ENCODE results near the gene GSX2. TPM values are rescaled to one million over a fixed set of nuclear protein-coding genes. Genes with fewer than 3 reads are reported as not detected.

Gene GSX2
- total and polyA plus RNA-seq, 2 of the 13 experiments (the other 11 are each of a cell fraction or from before 2014, with no cell fraction given) = not detected

DNA sequence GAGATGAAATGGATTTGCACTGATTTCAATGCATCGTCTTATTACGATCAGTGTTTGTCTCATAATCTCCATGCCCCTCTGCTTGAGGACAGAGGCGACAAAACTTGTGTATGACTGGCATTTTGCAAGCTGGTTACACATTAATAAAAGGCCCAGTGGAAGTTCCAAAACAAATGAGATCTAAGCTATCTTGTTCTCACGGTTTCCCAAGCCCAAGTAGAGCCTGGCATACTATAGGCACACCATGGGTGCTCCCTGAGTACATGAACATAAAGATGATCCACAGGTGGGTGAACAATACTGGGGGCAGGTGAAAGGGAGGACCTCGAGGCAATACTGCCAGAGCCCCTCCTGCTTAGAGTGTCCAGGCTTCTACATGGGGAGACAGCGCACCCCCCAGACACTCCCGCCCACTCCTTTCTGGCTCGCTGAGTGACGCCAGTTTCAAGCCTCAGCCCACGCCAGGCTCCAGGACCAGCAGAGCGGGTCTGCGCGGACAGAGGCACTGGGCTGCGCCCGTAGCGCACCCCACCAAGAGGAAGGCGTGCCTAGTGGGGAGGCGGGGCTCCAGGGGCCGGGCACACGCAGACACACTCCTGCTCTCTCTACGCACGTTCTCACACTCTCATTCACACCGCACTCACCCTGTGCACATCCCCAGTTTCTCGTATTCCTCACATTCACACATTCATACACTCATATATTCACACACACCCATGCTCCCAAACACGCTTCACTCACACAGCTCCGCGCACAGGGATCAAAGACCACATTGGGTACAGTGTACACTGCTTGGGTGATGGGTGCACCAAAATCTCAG is 8.9 kb upstream of the GSX2 start (continued):
- TF ChIP-seq KDM5A (IDR thresholded peaks at IDR 0.05; ENCODE audit: borderline replicate concordance, low read length) (no peak), SRY (CRISPR knock-in tag; IDR thresholded peaks at IDR 0.05) (no peak), ATF7 (IDR thresholded peaks at IDR 0.05) (no peak), ATF7 (CRISPR knock-in tag; IDR thresholded peaks at IDR 0.05) (no peak), ZNF691 (CRISPR knock-in tag; IDR thresholded peaks at IDR 0.05; ENCODE audit: borderline replicate concordance, low read depth) (no peak), PITX1 (CRISPR knock-in tag; IDR thresholded peaks at IDR 0.05) (no peak), NR1H2 (CRISPR knock-in tag; IDR thresholded peaks at IDR 0.05; ENCODE audit: borderline replicate concordance, low read depth) (no peak), ZNF672 (CRISPR knock-in tag; IDR thresholded peaks at IDR 0.05) (no peak), MATR3 (CRISPR knock-in tag; IDR thresholded peaks at IDR 0.05) (no peak), HDAC1 (CRISPR knock-in tag; IDR thresholded peaks at IDR 0.05) (no peak; the same call in none of the 2 replicates), ZNF496 (CRISPR knock-in tag; IDR thresholded peaks at IDR 0.05; ENCODE audit: insufficient replicate concordance) (no peak), ZNF354B (CRISPR knock-in tag; IDR thresholded peaks at IDR 0.05) (no peak; the same call in 1 of the 2 replicates), CREB1 (IDR thresholded peaks at IDR 0.05) (no peak), CREB1 (CRISPR knock-in tag; IDR thresholded peaks at IDR 0.05) (no peak), MIER2 (CRISPR knock-in tag; IDR thresholded peaks at IDR 0.05) (no peak), KAT8 (CRISPR knock-in tag; IDR thresholded peaks at IDR 0.05) (no peak), AGO2 (optimal IDR thresholded peaks at IDR 0.05; ENCODE audit: low read depth, low read length) (no peak), ZKSCAN1 (IDR thresholded peaks at IDR 0.05; ENCODE audit: low read length) (no peak), ZNF263 (CRISPR knock-in tag; IDR thresholded peaks at IDR 0.05) (peak; percentile 7; the same call in 1 of the 2 replicates), MAZ (IDR thresholded peaks at IDR 0.05; ENCODE audit: borderline replicate concordance, low read depth, low read length) (no peak), MAZ (CRISPR knock-in tag; IDR thresholded peaks at IDR 0.05; ENCODE audit: low read depth) (no peak)
- TF ChIP-seq, protein P1, sequence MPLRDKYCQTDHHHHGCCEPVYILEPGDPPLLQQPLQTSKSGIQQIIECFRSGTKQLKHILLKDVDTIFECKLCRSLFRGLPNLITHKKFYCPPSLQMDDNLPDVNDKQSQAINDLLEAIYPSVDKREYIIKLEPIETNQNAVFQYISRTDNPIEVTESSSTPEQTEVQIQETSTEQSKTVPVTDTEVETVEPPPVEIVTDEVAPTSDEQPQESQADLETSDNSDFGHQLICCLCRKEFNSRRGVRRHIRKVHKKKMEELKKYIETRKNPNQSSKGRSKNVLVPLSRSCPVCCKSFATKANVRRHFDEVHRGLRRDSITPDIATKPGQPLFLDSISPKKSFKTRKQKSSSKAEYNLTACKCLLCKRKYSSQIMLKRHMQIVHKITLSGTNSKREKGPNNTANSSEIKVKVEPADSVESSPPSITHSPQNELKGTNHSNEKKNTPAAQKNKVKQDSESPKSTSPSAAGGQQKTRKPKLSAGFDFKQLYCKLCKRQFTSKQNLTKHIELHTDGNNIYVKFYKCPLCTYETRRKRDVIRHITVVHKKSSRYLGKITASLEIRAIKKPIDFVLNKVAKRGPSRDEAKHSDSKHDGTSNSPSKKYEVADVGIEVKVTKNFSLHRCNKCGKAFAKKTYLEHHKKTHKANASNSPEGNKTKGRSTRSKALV (CRISPR knock-in tag; IDR thresholded peaks at IDR 0.05) = no peak; the same call in none of the 2 replicates
- TF ChIP-seq, protein P2, sequence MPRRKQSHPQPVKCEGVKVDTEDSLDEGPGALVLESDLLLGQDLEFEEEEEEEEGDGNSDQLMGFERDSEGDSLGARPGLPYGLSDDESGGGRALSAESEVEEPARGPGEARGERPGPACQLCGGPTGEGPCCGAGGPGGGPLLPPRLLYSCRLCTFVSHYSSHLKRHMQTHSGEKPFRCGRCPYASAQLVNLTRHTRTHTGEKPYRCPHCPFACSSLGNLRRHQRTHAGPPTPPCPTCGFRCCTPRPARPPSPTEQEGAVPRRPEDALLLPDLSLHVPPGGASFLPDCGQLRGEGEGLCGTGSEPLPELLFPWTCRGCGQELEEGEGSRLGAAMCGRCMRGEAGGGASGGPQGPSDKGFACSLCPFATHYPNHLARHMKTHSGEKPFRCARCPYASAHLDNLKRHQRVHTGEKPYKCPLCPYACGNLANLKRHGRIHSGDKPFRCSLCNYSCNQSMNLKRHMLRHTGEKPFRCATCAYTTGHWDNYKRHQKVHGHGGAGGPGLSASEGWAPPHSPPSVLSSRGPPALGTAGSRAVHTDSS (CRISPR knock-in tag; conservative IDR thresholded peaks at IDR 0.05) = no peak

Measured in HepG2 (cell line).